Transverse colon (tissue), 4 donors: ENCODE results near the gene BAHCC1. TPM values are rescaled to one million over a fixed set of nuclear protein-coding genes. Genes with fewer than 3 reads are reported as not detected.

ENCODE experiments used
- DNase-seq: peaks from one replicate; pipeline ENCODE4 v3.0.0-alpha.2; 2019
- H3K27ac ChIP-seq, 4 donors: fragments of 200-600 bp; sonication (generic); 2 replicates each; pipeline ENCODE4 v1.5.1; 2016 to 2018; ENCODE audit warnings: inconsistent platforms in 4 of 4
- H3K27me3 ChIP-seq: fragments of 200-600 bp; sonication (generic); 2 replicates; pipeline ENCODE4 v1.5.1; 2017; ENCODE audit warnings: inconsistent platforms
- H3K36me3 ChIP-seq, 4 donors: fragments of 200-600 bp; sonication (generic); 2 replicates each; pipeline ENCODE4 v1.5.1; 2017 to 2019; ENCODE audit warnings: inconsistent platforms in 4 of 4
- H3K4me1 ChIP-seq, 4 donors: fragments of 200-600 bp; sonication (generic); 2 replicates each; pipeline ENCODE4 v1.5.1; 2017 to 2020; ENCODE audit warnings: inconsistent platforms in 4 of 4
- H3K4me3 ChIP-seq, 4 donors: fragments of 200-600 bp; sonication (generic); 1 replicate in 1 of 4; 2 replicates in 3 of 4; pipeline versions ENCODE4 v1.5.1 to v1.6.1; 2017 to 2019; ENCODE audit warnings: inconsistent platforms in 4 of 4
- H3K9me3 ChIP-seq, 2 donors: fragments of 200-600 bp; sonication (generic); 2 replicates each; pipeline ENCODE4 v1.5.1; 2017 to 2019; ENCODE audit warnings: inconsistent platforms in 2 of 2
- CTCF ChIP-seq, 5 experiments: fragments of 200-600 bp in 3 of 5; fragments of 450-650 bp in 2 of 5; sonication (generic) in 3 of 5; IDR thresholded peaks; 1 replicate in 2 of 5; 2 replicates in 3 of 5; pipeline ENCODE4 v1.5.1; 2016 to 2017; ENCODE audit warnings: antibody characterized with exemption in 5 of 5, inconsistent platforms in 3 of 5, mild to moderate bottlenecking in 2 of 5, moderate library complexity in 1 of 5
- EP300 ChIP-seq: sonication (generic); formaldehyde crosslinking; IDR thresholded peaks from one replicate; pipeline ENCODE4 v1.6.1; 2017; ENCODE audit warnings: antibody characterized with exemption, low read depth
- POLR2A ChIP-seq: fragments of 450-650 bp; IDR thresholded peaks from one replicate; pipeline ENCODE4 v1.6.1; 2016; ENCODE audit warnings: antibody characterized with exemption, mild to moderate bottlenecking, moderate library complexity
- POLR2AphosphoS5 ChIP-seq, 3 donors: sonication (generic); formaldehyde crosslinking; IDR thresholded peaks; one replicate each; pipeline ENCODE4 v1.6.1; 2016; ENCODE audit warnings: antibody characterized with exemption in 3 of 3
- WGBS, 2 donors: methylation state at CpG; one replicate each; pipeline ENCODE4 v1.1.5; 2018; ENCODE audit warnings: low coverage in 1 of 2; 5-methylcytosine and 5-hydroxymethylcytosine counted together
- in situ Hi-C, 4 donors: fragments of 200-750 bp; cut with MboI; loops; one replicate each; pipeline versions ENCODE4 v1.15.0 to v1.15.1; 2017; ENCODE audit warnings: low sequenced_read_pairs in 3 of 4, low pct_ligation_motif_present in 1 of 4, low pct_unique_long_range_greater_than_20kb in 1 of 4
- intact Hi-C: fragments of 100-400 bp; cut with DNase I; formaldehyde crosslinking; loops from one replicate; pipeline ENCODE4 v1.15.1; 2023; ENCODE audit warnings: low total_unique reads
- total RNA-seq, 4 donors: library from RNA; depleted of rRNA; stranded (reverse); fragments of >200 nt; gene quantifications; one replicate each; pipeline ENCODE4 v1.1.0, GENCODE V29; 2016

BAHCC1 gene
- total RNA-seq, 4 donors from 2014 or later = 8.7 to 133 (median 12.4) TPM

GRCh38 chr17:81492706-81493105 is 97.4 kb downstream of the BAHCC1 start:
- intact Hi-C loops (no loop called here), in situ Hi-C loops (loop anchor here in 3 of 4 donors (25.0 kb wide), 3 partner anchors 105 to 230 kb away; partner anchors contain the start of genes BAHCC1 (in 1 of the 3) and SLC38A10 (in 1 of the 3))
- 75 to 81% methylated on average over 6 to 9 of the region's 9 CpGs for WGBS, 2 donors
- Histone ChIP-seq H3K27me3 (no peaks in the 10 kb centered on the region), H3K4me3 (no peak overlapping the region), H3K4me1 (peaks cover 6 to 22% (median 11%) of the 10 kb centered on the region in 4 donors), H3K27ac (no peak overlapping the region), H3K9me3 (no peaks in the 10 kb centered on the region), H3K36me3 (no peaks in the 10 kb centered on the region)
- DNase-seq = no peak
- no peak for TF ChIP-seq POLR2AphosphoS5 (IDR thresholded peaks at IDR 0.05)
- TF ChIP-seq EP300 = no peak
- TF ChIP-seq CTCF (IDR thresholded peaks at IDR 0.05) = no peak
- TF ChIP-seq POLR2A = no peak

GRCh38 chr17:81493198-81494038 is 98.2 kb downstream of the BAHCC1 start:
- WGBS, 2 donors = 86% methylated on average over 16 of the region's 16 CpGs; no CpG with 5 or more reads in 1 of the 2 donors
- intact Hi-C loops = no loop called here
- in situ Hi-C loops = loop anchor here in 3 of 4 donors (25.0 kb wide), 3 partner anchors 106 to 231 kb away; partner anchors contain the start of genes BAHCC1 (in 1 of the 3) and SLC38A10 (in 1 of the 3)

GRCh38 chr17:81494626-81495377 is 99.5 kb downstream of the BAHCC1 start:
- no peaks in the 10 kb centered on the region for H3K27me3 ChIP-seq
- WGBS, 2 donors = 53% methylated on average over 8 of the region's 8 CpGs; no CpG with 5 or more reads in 1 of the 2 donors
- TF ChIP-seq EP300 (no peak), POLR2A (no peak), POLR2AphosphoS5 (IDR thresholded peaks at IDR 0.05) (no peak), CTCF (IDR thresholded peaks at IDR 0.05) (no peak)
- no peaks in the 10 kb centered on the region for H3K9me3 ChIP-seq
- H3K36me3 ChIP-seq = no peaks in the 10 kb centered on the region
- DNase-seq = no peak
- intact Hi-C loops = no loop called here
- H3K4me3 ChIP-seq = no peak overlapping the region
- in situ Hi-C loops = loop anchor here in 3 of 4 donors (25.0 kb wide), 3 partner anchors 108 to 233 kb away; partner anchors contain the start of genes BAHCC1 (in 1 of the 3) and SLC38A10 (in 1 of the 3)
- peaks cover 0 to 11% (median 1%) of the 10 kb centered on the region in 4 donors for H3K4me1 ChIP-seq
- no peak overlapping the region for H3K27ac ChIP-seq

More at GRCh38 chr17:81493198-81494038, 98.2 kb downstream of the BAHCC1 start:
- H3K36me3 ChIP-seq = no peaks in the 10 kb centered on the region
- no peak overlapping the region for H3K27ac ChIP-seq
- peaks cover 1 to 19% (median 7%) of the 10 kb centered on the region in 4 donors for H3K4me1 ChIP-seq
- H3K4me3 ChIP-seq = no peak overlapping the region
- no peak for DNase-seq
- H3K9me3 ChIP-seq = no peaks in the 10 kb centered on the region
- TF ChIP-seq POLR2A = no peak
- TF ChIP-seq EP300 = no peak
- TF ChIP-seq CTCF (IDR thresholded peaks at IDR 0.05) = no peak
- no peak for TF ChIP-seq POLR2AphosphoS5 (IDR thresholded peaks at IDR 0.05)
- no peaks in the 10 kb centered on the region for H3K27me3 ChIP-seq
